WI38 (cell line): Measurements from ENCODE around the gene RBBP8NL.

Experiments
- H3K4me3 ChIP-seq: 2 replicates; pipeline ENCODE4 v1.5.1; 2011; ENCODE audit warnings: low read depth, mild to moderate bottlenecking, control low read depth, low read length
- CTCF ChIP-seq: IDR thresholded peaks from 2 replicates; pipeline ENCODE4 v1.5.1; 2012; ENCODE audit warnings: low read depth, mild to moderate bottlenecking, control low read depth, low read length

Gene RBBP8NL

GRCh38 chr20:62417981-62418708 is 9.2 kb downstream of the RBBP8NL start:
- no peak overlapping the region for H3K4me3 ChIP-seq
- TF ChIP-seq CTCF = no peak

GRCh38 chr20:62416651-62417637 is 10.4 kb downstream of the RBBP8NL start:
- no peak for TF ChIP-seq CTCF
- no peak overlapping the region for H3K4me3 ChIP-seq

GRCh38 chr20:62415354-62416111 is 11.8 kb downstream of the RBBP8NL start:
- no peak for TF ChIP-seq CTCF
- H3K4me3 ChIP-seq = no peak overlapping the region

- H3K4me3 ChIP-seq = no peak overlapping the region
- TF ChIP-seq CTCF = no peak
These were observed 13.3 kb downstream of the RBBP8NL start for GRCh38 chr20:62413896-62414481.

GRCh38 chr20:62413025-62413570 is 14.2 kb downstream of the RBBP8NL start:
- H3K4me3 ChIP-seq = no peak overlapping the region
- TF ChIP-seq CTCF = no peak

- no peak overlapping the region for H3K4me3 ChIP-seq
- TF ChIP-seq CTCF = no peak
These were observed 14.9 kb downstream of the RBBP8NL start for GRCh38 chr20:62412194-62413024.
